Measurements from ENCODE around the gene NAA38. TPM values are rescaled to one million over a fixed set of nuclear protein-coding genes. Genes with fewer than 3 reads are reported as not detected.
A peak's percentile ranks its signal among the peaks of the same experiment; 100 is the strongest.
"Not testable (repeated sequence)": the region's sequence is repeated elsewhere in the genome, so short reads cannot be mapped to it uniquely, and the experiment has no call there.

Gene NAA38
- total RNA-seq, 1 donor, result 29.7 TPM

- TF ChIP-seq, protein P1, sequence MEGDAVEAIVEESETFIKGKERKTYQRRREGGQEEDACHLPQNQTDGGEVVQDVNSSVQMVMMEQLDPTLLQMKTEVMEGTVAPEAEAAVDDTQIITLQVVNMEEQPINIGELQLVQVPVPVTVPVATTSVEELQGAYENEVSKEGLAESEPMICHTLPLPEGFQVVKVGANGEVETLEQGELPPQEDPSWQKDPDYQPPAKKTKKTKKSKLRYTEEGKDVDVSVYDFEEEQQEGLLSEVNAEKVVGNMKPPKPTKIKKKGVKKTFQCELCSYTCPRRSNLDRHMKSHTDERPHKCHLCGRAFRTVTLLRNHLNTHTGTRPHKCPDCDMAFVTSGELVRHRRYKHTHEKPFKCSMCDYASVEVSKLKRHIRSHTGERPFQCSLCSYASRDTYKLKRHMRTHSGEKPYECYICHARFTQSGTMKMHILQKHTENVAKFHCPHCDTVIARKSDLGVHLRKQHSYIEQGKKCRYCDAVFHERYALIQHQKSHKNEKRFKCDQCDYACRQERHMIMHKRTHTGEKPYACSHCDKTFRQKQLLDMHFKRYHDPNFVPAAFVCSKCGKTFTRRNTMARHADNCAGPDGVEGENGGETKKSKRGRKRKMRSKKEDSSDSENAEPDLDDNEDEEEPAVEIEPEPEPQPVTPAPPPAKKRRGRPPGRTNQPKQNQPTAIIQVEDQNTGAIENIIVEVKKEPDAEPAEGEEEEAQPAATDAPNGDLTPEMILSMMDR (IDR thresholded peaks at IDR 0.05; ENCODE audit: extremely low read depth, low read depth, low read length), result no peak
- H3K4me1 ChIP-seq (ENCODE audit: insufficient read depth, low read length), result peaks cover 2% of the 10 kb centered on the region
- H3K36me3 ChIP-seq (ENCODE audit: insufficient read depth, low read length), result no peaks in the 10 kb centered on the region
- no peak overlapping the region for H3K27ac ChIP-seq (ENCODE audit: low read depth, low read length)
- H2AFZ ChIP-seq (ENCODE audit: low read length), result no peak overlapping the region
- no peaks in the 10 kb centered on the region for H3K9me3 ChIP-seq (ENCODE audit: low read depth, low read length)
- DNase-seq (ENCODE audit: insufficient read length, low spot score, missing footprints), result no peak
- no peak overlapping the region for H3K4me3 ChIP-seq (ENCODE audit: insufficient read depth, low read length)
- H3K4me2 ChIP-seq (ENCODE audit: insufficient read depth, low read length), result no peak overlapping the region
- H4K20me1 ChIP-seq (ENCODE audit: insufficient read depth, low read length), result no peaks in the 10 kb centered on the region
- H3K79me2 ChIP-seq (ENCODE audit: insufficient read depth, low read length), result no peaks in the 10 kb centered on the region
- H3K27me3 ChIP-seq (ENCODE audit: insufficient read depth, low read length), result peaks cover 6% of the 10 kb centered on the region
These were observed 46.1 kb downstream of the NAA38 start for GRCh38 chr17:7811251-7811650.

DNA sequence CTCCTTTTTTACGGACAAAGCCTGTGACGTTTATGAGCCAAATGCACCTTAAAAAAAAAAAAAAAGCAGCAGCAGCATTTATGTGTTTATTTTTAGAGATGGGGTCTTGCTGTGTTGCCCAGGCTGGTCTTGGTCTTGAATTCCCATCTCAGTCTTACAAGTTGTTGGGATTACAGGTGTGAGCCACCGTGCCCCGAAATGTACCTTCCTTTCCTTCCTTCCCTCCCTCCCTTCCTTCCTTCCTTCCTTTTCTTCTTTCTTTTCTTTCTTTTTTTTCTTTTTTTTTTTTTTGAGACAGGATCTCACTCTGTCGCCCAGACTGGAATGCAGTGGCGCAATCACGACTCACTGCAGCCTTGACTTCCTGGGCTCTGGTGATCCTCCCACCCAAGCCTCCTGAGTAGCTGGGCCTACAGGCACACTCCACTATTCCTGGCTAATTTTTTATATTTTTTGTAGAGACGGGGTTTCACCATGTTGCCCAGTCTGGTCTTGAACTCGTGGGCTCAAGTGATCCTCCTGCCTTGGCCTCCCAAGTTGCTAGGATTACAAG, 47.5 kb downstream of the NAA38 start:
- H3K4me3 ChIP-seq (ENCODE audit: insufficient read depth, low read length); H3K27me3 ChIP-seq (ENCODE audit: insufficient read depth, low read length); H3K79me2 ChIP-seq (ENCODE audit: insufficient read depth, low read length); H4K20me1 ChIP-seq (ENCODE audit: insufficient read depth, low read length); H3K36me3 ChIP-seq (ENCODE audit: insufficient read depth, low read length); H3K4me2 ChIP-seq (ENCODE audit: insufficient read depth, low read length); DNase-seq (ENCODE audit: insufficient read length, low spot score, missing footprints); H3K4me1 ChIP-seq (ENCODE audit: insufficient read depth, low read length); H2AFZ ChIP-seq (ENCODE audit: low read length); H3K27ac ChIP-seq (ENCODE audit: low read depth, low read length); H3K9me3 ChIP-seq (ENCODE audit: low read depth, low read length): not testable (repeated sequence)

DNA sequence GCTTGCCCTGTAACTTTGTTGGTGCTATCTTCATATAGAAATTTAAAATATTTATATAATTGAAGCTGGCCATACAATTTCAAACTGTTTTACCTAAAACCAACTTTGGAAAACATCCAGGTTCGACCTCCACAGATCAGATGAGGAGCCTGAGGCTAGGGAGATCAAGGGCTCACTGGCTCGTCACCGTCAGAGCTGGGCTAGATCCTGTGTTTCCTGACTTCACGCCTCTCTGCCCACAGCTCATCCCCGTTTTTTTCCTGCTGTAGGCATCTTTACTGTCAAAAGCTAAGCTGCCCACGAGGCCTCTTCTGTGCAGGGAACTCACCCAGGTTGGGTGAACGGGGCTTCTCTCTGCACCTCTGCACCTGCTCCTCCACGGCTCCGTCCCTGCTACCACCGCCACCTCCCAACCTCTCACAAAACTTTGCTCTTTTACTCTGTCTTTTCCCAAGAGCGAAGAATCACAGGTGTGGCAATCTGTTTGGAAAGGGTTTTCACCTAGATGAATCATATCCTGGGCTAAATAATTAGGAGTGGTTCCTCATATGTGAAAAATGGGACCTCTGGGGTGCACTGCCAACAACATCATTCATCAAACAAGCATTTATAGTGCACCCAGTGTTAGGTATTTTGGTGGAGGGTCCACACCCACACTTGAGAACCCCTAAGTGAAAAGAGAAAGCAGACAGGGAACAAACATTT, 48.1 kb downstream of the NAA38 start:
- DNase-seq (ENCODE audit: insufficient read length, low spot score, missing footprints), result no peak
- Histone ChIP-seq H3K4me3 (ENCODE audit: insufficient read depth, low read length) (no peak overlapping the region), H3K27ac (ENCODE audit: low read depth, low read length) (no peak overlapping the region), H3K4me1 (ENCODE audit: insufficient read depth, low read length) (peaks cover 2% of the 10 kb centered on the region), H2AFZ (ENCODE audit: low read length) (no peak overlapping the region), H3K27me3 (ENCODE audit: insufficient read depth, low read length) (no peaks in the 10 kb centered on the region), H3K9me3 (ENCODE audit: low read depth, low read length) (no peaks in the 10 kb centered on the region), H3K4me2 (ENCODE audit: insufficient read depth, low read length) (no peak overlapping the region), H3K36me3 (ENCODE audit: insufficient read depth, low read length) (no peaks in the 10 kb centered on the region), H4K20me1 (ENCODE audit: insufficient read depth, low read length) (no peaks in the 10 kb centered on the region), H3K79me2 (ENCODE audit: insufficient read depth, low read length) (no peaks in the 10 kb centered on the region)
- TF ChIP-seq, protein P1 (IDR thresholded peaks at IDR 0.05; ENCODE audit: extremely low read depth, low read depth, low read length), result no peak

GRCh38 chr17:7807206-7807605, 50.2 kb downstream of the NAA38 start:
- Histone ChIP-seq H3K9me3 (ENCODE audit: low read depth, low read length) (no peaks in the 10 kb centered on the region), H3K4me2 (ENCODE audit: insufficient read depth, low read length) (no peak overlapping the region), H3K4me1 (ENCODE audit: insufficient read depth, low read length) (peaks cover 2% of the 10 kb centered on the region), H3K36me3 (ENCODE audit: insufficient read depth, low read length) (no peaks in the 10 kb centered on the region), H3K4me3 (ENCODE audit: insufficient read depth, low read length) (no peak overlapping the region), H4K20me1 (ENCODE audit: insufficient read depth, low read length) (no peaks in the 10 kb centered on the region), H3K79me2 (ENCODE audit: insufficient read depth, low read length) (no peaks in the 10 kb centered on the region), H3K27ac (ENCODE audit: low read depth, low read length) (no peak overlapping the region), H2AFZ (ENCODE audit: low read length) (no peak overlapping the region), H3K27me3 (ENCODE audit: insufficient read depth, low read length) (no peaks in the 10 kb centered on the region)
- TF ChIP-seq, protein P1 (IDR thresholded peaks at IDR 0.05; ENCODE audit: extremely low read depth, low read depth, low read length), result no peak
- DNase-seq (ENCODE audit: insufficient read length, low spot score, missing footprints), result no peak

Small RNA genes lying within 50 kb of the gene (small RNA-seq; reads per million reads assigned to genes)
- 5.0 reads per million, percentile 87 among the genes with 10 or more reads in this experiment for gene SCARNA21

Other genes with a start within 250 kb of the NAA38 start
- gene FXR2, start 242.7 kb downstream of the NAA38 start, total RNA-seq, result 41.8 and 42.7 TPM in 2 replicates
- gene SAT2, start 229.7 kb downstream of the NAA38 start, total RNA-seq, result 41.3 and 52.5 TPM in 2 replicates
- 0.36 and 0.88 TPM in 2 replicates for gene SHBG, start 227.4 kb downstream of the NAA38 start, total RNA-seq
- under 0.01 TPM in 1 of 2 replicates, not detected in the other for gene ATP1B2, start 206.6 kb downstream of the NAA38 start, total RNA-seq
- gene TP53, start 170.1 kb downstream of the NAA38 start, total RNA-seq, result 63.9 and 71.3 TPM in 2 replicates
- 3.5 and 4.3 TPM in 2 replicates for gene WRAP53, start 169.1 kb downstream of the NAA38 start, total RNA-seq
- gene EFNB3, start 152.4 kb downstream of the NAA38 start, total RNA-seq, result 1.8 and 2.7 TPM in 2 replicates
- under 0.01 and 0.88 TPM in 2 replicates for gene DNAH2, start 139.8 kb downstream of the NAA38 start, total RNA-seq
- 5.6 and 12.3 TPM in 2 replicates for gene KDM6B, start 23.3 kb downstream of the NAA38 start, total RNA-seq
- gene TMEM88, start 2.5 kb downstream of the NAA38 start, total RNA-seq, result 0.29 and 0.36 TPM in 2 replicates
- 8.3 and 10.5 TPM in 2 replicates for gene CYB5D1, start 444 bp upstream of the NAA38 start, total RNA-seq
- 95.2 and 97.0 TPM in 2 replicates for gene CHD3, start 31.2 kb upstream of the NAA38 start, total RNA-seq
- 2.4 and 3.6 TPM in 2 replicates for gene RNF227, start 58.7 kb upstream of the NAA38 start, total RNA-seq
- gene KCNAB3, start 72.3 kb upstream of the NAA38 start, total RNA-seq, result under 0.01 and 0.29 TPM in 2 replicates
- gene TRAPPC1, start 74.4 kb upstream of the NAA38 start, total RNA-seq, result 26.1 and 27.4 TPM in 2 replicates
- 20.6 and 21.5 TPM in 2 replicates for gene CNTROB, start 74.6 kb upstream of the NAA38 start, total RNA-seq
- not detected in 2 replicates for gene GUCY2D, start 145.1 kb upstream of the NAA38 start, total RNA-seq
- gene ALOX15B, start 181.5 kb upstream of the NAA38 start, total RNA-seq, result under 0.01 TPM in 2 replicates
- not detected in 2 replicates for gene ALOX12B, start 230.2 kb upstream of the NAA38 start, total RNA-seq